ENCODE data around the gene LIMS1. TPM values are rescaled to one million over a fixed set of nuclear protein-coding genes. Genes with fewer than 3 reads are reported as not detected.
"Not testable (repeated sequence)": the region's sequence is repeated elsewhere in the genome, so short reads cannot be mapped to it uniquely, and the experiment has no call there.

LIMS1 gene
- total RNA-seq, 2 donors from 2014 or later = 141 to 233 TPM

- Mint-ChIP-seq H3K36me3 (ENCODE audit: low read depth) (no peaks in the 10 kb centered on the region), H3K27me3 (no peaks in the 10 kb centered on the region), H3K4me1 (peaks cover 33% of the 10 kb centered on the region), H3K27ac (peak overlapping the region; percentile 72), H3K4me3 (peak overlapping the region; percentile 15)
- H3K9me3 ChIP-seq (ENCODE audit: control insufficient read depth, low read length, poor library complexity, severe bottlenecking) = no peaks in the 10 kb centered on the region
- ATAC-seq (peak; percentile 84), DNase-seq (peak in 2 of 3 donors; percentile 26 to 28)
Observed at GRCh38 chr2:108583903-108584520, 49.7 kb downstream of the LIMS1 start.

GRCh38 chr2:108585436-108585835 lies 51.2 kb downstream of the LIMS1 start:
- no peaks in the 10 kb centered on the region for H3K36me3 Mint-ChIP-seq (ENCODE audit: low read depth)
- no peaks in the 10 kb centered on the region for H3K9me3 ChIP-seq (ENCODE audit: control insufficient read depth, low read length, poor library complexity, severe bottlenecking)
- H3K4me3 Mint-ChIP-seq = no peak overlapping the region
- H3K4me1 Mint-ChIP-seq = peaks cover 34% of the 10 kb centered on the region
- DNase-seq = no peak
- peak overlapping the region; percentile 54 for H3K27ac Mint-ChIP-seq
- no peaks in the 10 kb centered on the region for H3K27me3 Mint-ChIP-seq
- no peak for ATAC-seq

- no peaks in the 10 kb centered on the region for H3K9me3 ChIP-seq (ENCODE audit: control insufficient read depth, low read length, poor library complexity, severe bottlenecking)
- no peak for ATAC-seq
- peaks cover 2% of the 10 kb centered on the region for H3K36me3 Mint-ChIP-seq (ENCODE audit: low read depth)
- no peak overlapping the region for H3K4me3 Mint-ChIP-seq
- no peaks in the 10 kb centered on the region for H3K27me3 Mint-ChIP-seq
- peaks cover 33% of the 10 kb centered on the region for H3K4me1 Mint-ChIP-seq
- no peak overlapping the region for H3K27ac Mint-ChIP-seq
- DNase-seq = no peak
Observed at GRCh38 chr2:108586116-108586515, 51.8 kb downstream of the LIMS1 start.

- ATAC-seq (no peak), DNase-seq (no peak)
- H3K9me3 ChIP-seq (ENCODE audit: control insufficient read depth, low read length, poor library complexity, severe bottlenecking) = no peaks in the 10 kb centered on the region
- H3K4me3 Mint-ChIP-seq = no peak overlapping the region
- peaks cover 2% of the 10 kb centered on the region for H3K36me3 Mint-ChIP-seq (ENCODE audit: low read depth)
- peaks cover 33% of the 10 kb centered on the region for H3K4me1 Mint-ChIP-seq
- H3K27me3 Mint-ChIP-seq = no peaks in the 10 kb centered on the region
- peak overlapping the region; percentile 79 for H3K27ac Mint-ChIP-seq
Observed at GRCh38 chr2:108586631-108587030, 52.4 kb downstream of the LIMS1 start.

- no peak for DNase-seq
Observed at GRCh38 chr2:108587621-108588020, 53.4 kb downstream of the LIMS1 start.

GRCh38 chr2:108588070-108588668 lies 53.9 kb downstream of the LIMS1 start:
- DNase-seq (no peak), ATAC-seq (peak; percentile 53)
- Mint-ChIP-seq H3K4me1 (peaks cover 36% of the 10 kb centered on the region), H3K4me3 (peak overlapping the region; percentile 71), H3K36me3 (ENCODE audit: low read depth) (peaks cover 2% of the 10 kb centered on the region), H3K27me3 (no peaks in the 10 kb centered on the region), H3K27ac (peak overlapping the region; percentile 79)
- H3K9me3 ChIP-seq (ENCODE audit: control insufficient read depth, low read length, poor library complexity, severe bottlenecking) = no peaks in the 10 kb centered on the region

More at GRCh38 chr2:108587621-108588020, 53.4 kb downstream of the LIMS1 start:
- no peaks in the 10 kb centered on the region for H3K27me3 Mint-ChIP-seq
- no peaks in the 10 kb centered on the region for H3K9me3 ChIP-seq (ENCODE audit: control insufficient read depth, low read length, poor library complexity, severe bottlenecking)
- H3K27ac Mint-ChIP-seq = peak overlapping the region; percentile 79
- peaks cover 36% of the 10 kb centered on the region for H3K4me1 Mint-ChIP-seq
- H3K4me3 Mint-ChIP-seq = no peak overlapping the region
- peaks cover 2% of the 10 kb centered on the region for H3K36me3 Mint-ChIP-seq (ENCODE audit: low read depth)
- ATAC-seq = no peak

GRCh38 chr2:108589372-108589771 lies 55.1 kb downstream of the LIMS1 start:
- H3K36me3 Mint-ChIP-seq (ENCODE audit: low read depth) = peaks cover 2% of the 10 kb centered on the region
- peak overlapping the region; percentile 74 for H3K27ac Mint-ChIP-seq
- ATAC-seq (no peak), DNase-seq (no peak)
- H3K9me3 ChIP-seq (ENCODE audit: control insufficient read depth, low read length, poor library complexity, severe bottlenecking) = no peaks in the 10 kb centered on the region
- peaks cover 35% of the 10 kb centered on the region for H3K4me1 Mint-ChIP-seq
- H3K4me3 Mint-ChIP-seq = peak overlapping the region; percentile 43
- no peaks in the 10 kb centered on the region for H3K27me3 Mint-ChIP-seq

- peaks cover 2% of the 10 kb centered on the region for H3K36me3 Mint-ChIP-seq (ENCODE audit: low read depth)
- H3K9me3 ChIP-seq (ENCODE audit: control insufficient read depth, low read length, poor library complexity, severe bottlenecking) = no peaks in the 10 kb centered on the region
- ATAC-seq = no peak
- H3K4me1 Mint-ChIP-seq = peaks cover 35% of the 10 kb centered on the region
- no peak for DNase-seq
- peak overlapping the region; percentile 74 for H3K27ac Mint-ChIP-seq
- no peaks in the 10 kb centered on the region for H3K27me3 Mint-ChIP-seq
- H3K4me3 Mint-ChIP-seq = peak overlapping the region; percentile 43
Observed at GRCh38 chr2:108589781-108590180, 55.5 kb downstream of the LIMS1 start.

GRCh38 chr2:108591163-108591562 lies 56.9 kb downstream of the LIMS1 start:
- no peak for DNase-seq
- H3K9me3 ChIP-seq (ENCODE audit: control insufficient read depth, low read length, poor library complexity, severe bottlenecking) = no peaks in the 10 kb centered on the region
- Mint-ChIP-seq H3K4me3 (no peak overlapping the region), H3K27ac (no peak overlapping the region), H3K4me1 (peaks cover 39% of the 10 kb centered on the region), H3K36me3 (ENCODE audit: low read depth) (peaks cover 2% of the 10 kb centered on the region), H3K27me3 (no peaks in the 10 kb centered on the region)
- ATAC-seq = peak; percentile 28

GRCh38 chr2:108593547-108594098 lies 59.4 kb downstream of the LIMS1 start:
- no peak for ATAC-seq

GRCh38 chr2:108594132-108594981 lies 60.1 kb downstream of the LIMS1 start:
- H3K9me3 ChIP-seq (ENCODE audit: control insufficient read depth, low read length, poor library complexity, severe bottlenecking) = no peaks in the 10 kb centered on the region
- H3K4me3 Mint-ChIP-seq = no peak overlapping the region
- peaks cover 30% of the 10 kb centered on the region for H3K4me1 Mint-ChIP-seq
- no peaks in the 10 kb centered on the region for H3K27me3 Mint-ChIP-seq
- H3K36me3 Mint-ChIP-seq (ENCODE audit: low read depth) = peaks cover 2% of the 10 kb centered on the region
- ATAC-seq = peak; percentile 42
- no peak for DNase-seq
- peak overlapping the region; percentile 24 for H3K27ac Mint-ChIP-seq

More at GRCh38 chr2:108593547-108594098, 59.4 kb downstream of the LIMS1 start:
- H3K27ac Mint-ChIP-seq = no peak overlapping the region
- H3K4me1 Mint-ChIP-seq = peaks cover 32% of the 10 kb centered on the region
- no peak overlapping the region for H3K4me3 Mint-ChIP-seq
- no peak for DNase-seq
- H3K36me3 Mint-ChIP-seq (ENCODE audit: low read depth) = peaks cover 2% of the 10 kb centered on the region
- no peaks in the 10 kb centered on the region for H3K27me3 Mint-ChIP-seq
- H3K9me3 ChIP-seq (ENCODE audit: control insufficient read depth, low read length, poor library complexity, severe bottlenecking) = no peaks in the 10 kb centered on the region

GRCh38 chr2:108594982-108595464 lies 60.8 kb downstream of the LIMS1 start:
- Mint-ChIP-seq H3K36me3 (ENCODE audit: low read depth) (peaks cover 2% of the 10 kb centered on the region), H3K27me3 (no peaks in the 10 kb centered on the region), H3K4me1 (peaks cover 24% of the 10 kb centered on the region), H3K4me3 (no peak overlapping the region), H3K27ac (peak overlapping the region; percentile 24)
- no peak for DNase-seq
- H3K9me3 ChIP-seq (ENCODE audit: control insufficient read depth, low read length, poor library complexity, severe bottlenecking) = no peaks in the 10 kb centered on the region
- no peak for ATAC-seq

- DNase-seq; ATAC-seq; H3K9me3 ChIP-seq (ENCODE audit: control insufficient read depth, low read length, poor library complexity, severe bottlenecking); H3K36me3 Mint-ChIP-seq (ENCODE audit: low read depth); H3K4me3 Mint-ChIP-seq; H3K27me3 Mint-ChIP-seq: not testable (repeated sequence)
- Mint-ChIP-seq H3K27ac (peak overlapping the region; percentile 24), H3K4me1 (peaks cover 21% of the 10 kb centered on the region)
Observed at GRCh38 chr2:108595771-108596170, 61.5 kb downstream of the LIMS1 start.
